Activated naive CD4-positive, alpha-beta T cell treated with anti-CD3 and anti-CD28 coated beads, Interleukin-2, amount 10 ng/mL, durations not matched to agents 7 days and 5 days (primary cell): ENCODE measurements around the gene PTPRA.

Experiments
- CTCF ChIA-PET: fragments of 350-600 bp; sonication (Branson Sonifier 250); formaldehyde crosslinking; loops from one replicate; lab custom pipeline; 2021; ENCODE audit warnings: antibody characterized with exemption; lab: Charles Lee
- DNase-seq: peaks from one replicate; pipeline ENCODE4 v3.0.0-alpha.2; 2020
- H3K27ac Mint-ChIP-seq: one replicate; pipeline ENCODE4 v1.8.0; 2021; ENCODE audit warnings: mild to moderate bottlenecking, moderate library complexity, mixed read lengths
- H3K27me3 Mint-ChIP-seq: one replicate; pipeline ENCODE4 v1.8.0; 2021; ENCODE audit warnings: mild to moderate bottlenecking, mixed read lengths
- H3K36me3 Mint-ChIP-seq: one replicate; pipeline ENCODE4 v1.8.0; 2021; ENCODE audit warnings: mixed read lengths
- H3K4me1 Mint-ChIP-seq: one replicate; pipeline ENCODE4 v1.8.0; 2021; ENCODE audit warnings: mixed read lengths
- H3K4me3 Mint-ChIP-seq: one replicate; pipeline ENCODE4 v1.8.0; 2021; ENCODE audit warnings: mild to moderate bottlenecking, moderate library complexity, mixed read lengths
- H3K9me3 Mint-ChIP-seq: one replicate; pipeline ENCODE4 v1.8.0; 2021; ENCODE audit warnings: mixed read lengths

PTPRA gene

DNA sequence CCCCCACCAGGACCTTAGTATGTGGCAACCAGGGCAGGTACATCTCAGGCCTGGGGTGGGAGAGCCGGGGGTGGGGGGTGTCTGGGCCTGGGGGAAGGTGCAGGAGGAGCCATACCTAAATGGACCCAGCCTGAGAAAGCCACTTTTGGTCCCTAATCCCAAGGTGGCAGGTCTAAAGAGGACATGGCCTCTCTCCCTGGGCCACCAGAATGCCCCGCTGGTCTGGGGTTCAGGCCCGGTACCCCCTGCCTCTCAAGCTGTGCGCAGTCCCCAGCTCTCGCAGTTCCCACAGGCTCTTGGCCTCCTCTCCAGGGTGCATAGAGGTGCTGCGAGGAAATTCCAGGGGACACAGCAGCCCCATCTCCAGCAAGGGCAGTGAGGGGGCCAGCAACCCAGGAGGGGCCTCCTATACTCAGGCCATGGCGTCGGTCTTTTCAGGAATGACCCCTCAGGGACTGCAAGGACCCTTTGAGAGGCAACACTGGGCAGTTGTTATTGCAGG is 212.3 kb downstream of the PTPRA start:
- CTCF ChIA-PET = no interaction called here
- H3K27me3 Mint-ChIP-seq = peaks cover 79% of the 10 kb centered on the region
- H3K36me3 Mint-ChIP-seq = no peaks in the 10 kb centered on the region
- no peaks in the 10 kb centered on the region for H3K9me3 Mint-ChIP-seq
- peaks cover 18% of the 10 kb centered on the region for H3K4me1 Mint-ChIP-seq
- H3K4me3 Mint-ChIP-seq = no peak overlapping the region
- no peak overlapping the region for H3K27ac Mint-ChIP-seq
- DNase-seq = no peak

DNA sequence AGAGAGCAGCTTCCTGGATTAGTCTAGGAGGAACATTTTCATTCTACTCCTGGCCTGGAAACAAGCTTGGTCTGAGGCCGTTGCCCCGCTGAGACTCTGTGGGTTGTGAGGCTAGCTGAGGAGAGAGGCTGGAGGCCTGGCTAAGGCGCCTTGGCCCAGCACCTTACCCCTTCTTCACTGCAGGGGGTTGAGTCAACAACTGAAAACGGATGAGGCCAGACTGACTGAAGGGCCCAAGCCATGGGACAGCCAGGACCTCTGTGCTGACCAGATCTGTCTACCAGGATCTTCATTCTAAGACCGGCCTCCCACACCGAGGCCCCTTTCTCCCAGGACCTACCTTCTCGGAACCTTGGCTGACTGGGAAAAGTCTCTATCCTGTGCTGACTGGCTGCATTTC is 214.8 kb downstream of the PTPRA start:
- CTCF ChIA-PET = no interaction called here
- no peak for DNase-seq
- no peaks in the 10 kb centered on the region for H3K9me3 Mint-ChIP-seq
- H3K4me3 Mint-ChIP-seq = no peak overlapping the region
- H3K27ac Mint-ChIP-seq = peak overlapping the region; percentile 19
- H3K4me1 Mint-ChIP-seq = peaks cover 24% of the 10 kb centered on the region
- no peaks in the 10 kb centered on the region for H3K36me3 Mint-ChIP-seq
- peaks cover 77% of the 10 kb centered on the region for H3K27me3 Mint-ChIP-seq
